Lower lobe of right lung (tissue), 2 donors: ENCODE results near the gene GNB1L. TPM values are rescaled to one million over a fixed set of nuclear protein-coding genes. Genes with fewer than 3 reads are reported as not detected.
A peak's percentile ranks its signal among the peaks of the same experiment; 100 is the strongest.

Source experiments
- ATAC-seq, 2 donors: fragments of 200-7000 bp; cut with Tn5 transposase; one replicate each; pipeline ENCODE4 v1.9.1; 2020 to 2022; ENCODE audit warnings: mild to moderate bottlenecking in 2 of 2, moderate library complexity in 2 of 2
- DNase-seq: peaks from one replicate; pipeline ENCODE4 v3.0.0-alpha.2; 2020
- H3K27ac ChIP-seq: fragments of 200-600 bp; one replicate; pipeline ENCODE4 v1.8.0; 2022
- H3K27me3 ChIP-seq: fragments of 200-600 bp; one replicate; pipeline ENCODE4 v1.8.0; 2022; ENCODE audit warnings: low read depth
- H3K36me3 ChIP-seq: fragments of 200-600 bp; one replicate; pipeline ENCODE4 v1.8.0; 2022; ENCODE audit warnings: mild to moderate bottlenecking
- H3K4me1 ChIP-seq: fragments of 200-600 bp; one replicate; pipeline ENCODE4 v1.8.0; 2022
- H3K4me3 ChIP-seq: fragments of 200-600 bp; one replicate; pipeline ENCODE4 v1.8.0; 2022; ENCODE audit warnings: mild to moderate bottlenecking
- H3K9me3 ChIP-seq: fragments of 200-600 bp; one replicate; pipeline ENCODE4 v1.8.0; 2022
- intact Hi-C: fragments of 100-400 bp; cut with DNase I; formaldehyde crosslinking; loops from one replicate; pipeline ENCODE4 v1.11.0; 2022
- total RNA-seq: library from RNA; stranded (reverse); fragmentation: NEBNext Ultra II Directional; extraction: Animal tissue kit (Norgen Biotek cat#: 25700); gene quantifications from one replicate; pipeline ENCODE4 v1.2.1, GENCODE V29; 2021
- TF ChIP-seq, protein P1 (sequence below): fragments of 200-600 bp; IDR thresholded peaks from one replicate; pipeline ENCODE4 v1.8.0; 2022; ENCODE audit warnings: antibody characterized with exemption, mild to moderate bottlenecking
- donor health status: DM: no; HTN: yes; CAD: no; lungs with severe emphysema.

Gene GNB1L
- total RNA-seq, 1 donor from 2014 or later = 6.0 TPM

DNA sequence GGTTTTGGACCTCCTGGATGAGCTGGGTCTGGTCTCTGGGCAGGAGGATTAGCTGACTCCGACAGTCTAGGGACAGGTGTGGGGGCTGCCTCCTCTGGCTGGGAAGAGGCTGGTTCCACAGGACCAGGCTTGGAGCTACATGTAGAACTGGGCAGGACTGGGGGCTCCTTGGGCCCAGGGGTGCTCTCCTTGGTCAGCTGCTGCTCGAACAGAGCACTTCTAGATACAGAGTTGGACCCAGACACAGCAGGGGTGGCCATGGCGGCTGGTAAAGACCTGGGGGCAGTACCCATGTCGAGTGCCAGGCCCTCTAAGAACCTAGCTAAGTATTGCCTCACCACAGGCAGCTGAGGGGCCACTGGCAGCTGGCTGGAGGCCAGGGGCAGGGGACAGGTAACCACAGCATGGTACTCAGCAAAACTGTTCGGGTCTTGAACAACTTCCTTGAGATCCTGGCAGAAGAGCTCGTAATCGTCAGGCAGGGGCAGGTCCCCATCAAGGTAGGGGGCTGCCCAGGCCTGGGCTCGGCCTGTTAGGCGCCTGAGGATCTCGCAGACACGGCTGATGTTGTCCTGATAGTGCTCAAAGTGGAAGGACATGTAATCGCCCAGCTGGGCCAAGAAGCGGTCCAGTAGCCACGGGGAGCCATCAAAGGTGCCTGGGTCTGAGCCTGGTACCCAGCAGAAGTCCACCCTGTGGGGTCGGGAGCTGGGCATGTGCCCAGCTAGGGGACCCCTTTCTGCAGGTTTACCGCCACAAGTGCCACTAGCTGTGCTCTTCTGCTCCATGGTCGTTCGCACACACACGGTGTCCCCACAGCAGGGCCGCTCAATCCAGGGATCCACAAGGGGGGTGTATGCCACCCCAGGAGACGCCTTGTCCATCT lies 3.1 kb downstream of the GNB1L start:
- H3K27ac ChIP-seq = peak overlapping the region; percentile 42
- intact Hi-C loops = no loop called here
- DNase-seq = peak; percentile 62
- no peak overlapping the region for H3K4me3 ChIP-seq
- H3K4me1 ChIP-seq = peaks cover 71% of the 10 kb centered on the region
- H3K36me3 ChIP-seq = peaks cover 29% of the 10 kb centered on the region
- TF ChIP-seq, protein P1, sequence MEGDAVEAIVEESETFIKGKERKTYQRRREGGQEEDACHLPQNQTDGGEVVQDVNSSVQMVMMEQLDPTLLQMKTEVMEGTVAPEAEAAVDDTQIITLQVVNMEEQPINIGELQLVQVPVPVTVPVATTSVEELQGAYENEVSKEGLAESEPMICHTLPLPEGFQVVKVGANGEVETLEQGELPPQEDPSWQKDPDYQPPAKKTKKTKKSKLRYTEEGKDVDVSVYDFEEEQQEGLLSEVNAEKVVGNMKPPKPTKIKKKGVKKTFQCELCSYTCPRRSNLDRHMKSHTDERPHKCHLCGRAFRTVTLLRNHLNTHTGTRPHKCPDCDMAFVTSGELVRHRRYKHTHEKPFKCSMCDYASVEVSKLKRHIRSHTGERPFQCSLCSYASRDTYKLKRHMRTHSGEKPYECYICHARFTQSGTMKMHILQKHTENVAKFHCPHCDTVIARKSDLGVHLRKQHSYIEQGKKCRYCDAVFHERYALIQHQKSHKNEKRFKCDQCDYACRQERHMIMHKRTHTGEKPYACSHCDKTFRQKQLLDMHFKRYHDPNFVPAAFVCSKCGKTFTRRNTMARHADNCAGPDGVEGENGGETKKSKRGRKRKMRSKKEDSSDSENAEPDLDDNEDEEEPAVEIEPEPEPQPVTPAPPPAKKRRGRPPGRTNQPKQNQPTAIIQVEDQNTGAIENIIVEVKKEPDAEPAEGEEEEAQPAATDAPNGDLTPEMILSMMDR = no peak
- H3K9me3 ChIP-seq = no peaks in the 10 kb centered on the region
- no peaks in the 10 kb centered on the region for H3K27me3 ChIP-seq
- no peak for ATAC-seq

DNA sequence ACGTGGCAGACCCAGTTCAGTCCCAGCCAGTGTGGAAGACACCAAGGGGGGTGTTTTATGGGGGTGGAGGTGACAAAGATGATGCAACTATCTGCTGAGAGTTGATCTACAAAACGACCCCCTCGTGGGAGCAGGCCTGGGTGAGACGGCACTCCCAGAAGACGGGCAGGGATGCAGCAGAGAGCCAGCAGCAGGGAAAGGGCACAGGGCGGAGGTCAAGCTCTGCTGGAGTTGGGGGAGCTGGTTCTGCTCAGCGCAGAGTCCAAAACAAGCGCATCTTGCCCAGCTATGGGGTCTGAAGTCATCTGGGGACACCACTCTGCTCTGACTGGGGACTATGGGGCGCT lies 3.9 kb downstream of the GNB1L start:
- Histone ChIP-seq H3K27ac (peak overlapping the region; percentile 42), H3K9me3 (no peaks in the 10 kb centered on the region), H3K27me3 (no peaks in the 10 kb centered on the region), H3K4me1 (peaks cover 63% of the 10 kb centered on the region), H3K4me3 (no peak overlapping the region), H3K36me3 (peaks cover 29% of the 10 kb centered on the region)
- no peak for DNase-seq
- intact Hi-C loops = no loop called here
- ATAC-seq = no peak
- TF ChIP-seq, protein P1 = no peak

DNA sequence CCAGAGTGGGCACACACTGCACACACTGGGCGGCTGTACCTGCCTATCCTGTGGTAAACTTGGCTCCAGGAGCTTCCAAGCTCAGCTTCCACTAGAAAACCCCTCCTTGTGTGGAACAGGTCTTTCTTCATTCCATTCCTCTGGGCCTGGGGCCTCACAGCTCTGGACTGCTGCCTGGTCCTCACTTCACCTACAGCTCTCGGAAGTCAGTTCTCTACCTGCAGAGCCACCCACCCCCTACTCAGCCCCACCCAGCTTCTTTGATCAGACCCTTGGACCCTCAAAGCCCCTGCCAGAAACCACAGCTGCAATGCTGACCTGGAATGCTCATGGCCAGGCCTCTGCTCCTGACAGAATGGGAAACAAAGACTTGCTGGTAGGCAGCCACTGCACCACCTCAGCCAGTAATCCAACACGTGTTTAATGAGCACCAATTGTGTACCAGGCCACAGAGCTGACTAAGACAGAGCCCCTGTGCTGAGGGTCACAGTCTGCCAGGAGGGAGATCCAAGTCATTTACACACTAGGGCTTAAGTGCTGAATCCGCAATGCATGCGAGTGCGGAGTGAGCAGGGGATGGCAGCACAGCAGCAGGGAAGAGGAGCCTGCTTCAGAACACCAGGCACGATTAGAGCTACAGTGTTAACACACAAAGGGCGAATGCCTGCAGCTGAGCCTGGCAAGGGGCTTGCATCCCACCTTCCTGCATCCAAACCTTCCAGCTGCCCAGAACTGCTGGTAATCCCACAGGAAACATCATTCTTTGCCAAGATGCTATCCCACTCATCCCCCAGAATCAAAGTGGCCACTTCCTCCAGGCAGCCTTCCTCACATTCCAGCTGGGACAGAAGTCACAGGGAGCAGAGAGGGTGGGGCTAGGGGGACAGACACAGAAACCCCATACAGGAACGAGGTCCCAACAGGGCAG lies 4.6 kb downstream of the GNB1L start:
- TF ChIP-seq, protein P1 = no peak
- Histone ChIP-seq H3K9me3 (no peaks in the 10 kb centered on the region), H3K4me3 (no peak overlapping the region), H3K27me3 (no peaks in the 10 kb centered on the region), H3K4me1 (peaks cover 64% of the 10 kb centered on the region), H3K36me3 (peaks cover 29% of the 10 kb centered on the region), H3K27ac (peak overlapping the region; percentile 38)
- intact Hi-C loops = no loop called here
- ATAC-seq (peak; percentile 79 to 85), DNase-seq (peak; percentile 81)

DNA sequence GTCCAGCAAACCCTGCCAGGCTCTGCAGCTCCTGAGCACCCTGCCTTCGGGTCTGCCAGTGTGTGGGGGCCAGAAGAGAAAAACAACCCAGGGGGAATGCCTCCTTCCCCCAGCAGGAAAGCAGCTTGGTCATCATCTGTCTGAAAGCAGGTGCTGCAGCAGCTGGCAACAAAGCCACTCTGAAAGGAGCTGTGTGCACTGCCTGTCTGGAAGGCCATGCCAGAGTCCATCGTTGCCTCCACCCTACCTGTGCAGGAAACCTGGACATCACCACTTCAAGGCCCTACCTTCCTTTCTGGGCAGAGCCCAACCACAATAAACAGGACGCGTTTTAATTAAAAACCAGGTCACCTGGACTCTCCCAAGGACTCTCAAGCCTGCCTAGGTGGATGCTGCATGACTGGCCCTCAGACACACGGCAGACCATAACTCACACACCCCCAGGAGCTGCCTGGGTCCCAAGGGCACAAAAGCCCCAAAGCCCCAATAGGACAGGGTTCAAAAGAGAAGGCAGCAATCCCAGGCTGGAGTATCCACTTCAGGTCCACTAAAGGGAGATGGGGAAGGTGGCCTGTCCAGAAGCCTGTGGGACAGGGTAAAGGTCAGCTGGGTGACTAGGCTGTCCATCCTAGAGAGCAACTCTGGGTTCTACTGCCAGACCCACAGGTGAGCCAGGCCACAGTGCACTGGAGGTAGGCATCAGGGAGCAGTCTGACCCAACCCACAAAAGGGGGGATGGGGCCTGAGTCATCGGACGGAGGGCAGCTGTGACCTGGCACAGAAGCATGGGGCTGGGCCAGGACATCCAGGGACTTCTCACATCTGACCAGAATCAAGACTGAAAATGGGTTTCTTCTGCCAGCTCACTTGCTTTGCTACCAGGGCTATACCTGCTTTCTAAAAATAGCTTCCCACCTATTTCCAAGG lies 6.1 kb downstream of the GNB1L start:
- Histone ChIP-seq H3K4me1 (peaks cover 75% of the 10 kb centered on the region), H3K9me3 (no peaks in the 10 kb centered on the region), H3K27me3 (no peaks in the 10 kb centered on the region), H3K36me3 (peaks cover 29% of the 10 kb centered on the region), H3K27ac (peak overlapping the region; percentile 38), H3K4me3 (no peak overlapping the region)
- TF ChIP-seq, protein P1 = no peak
- peak; percentile 47 to 72 for ATAC-seq
- intact Hi-C loops = no loop called here
- DNase-seq = peak; percentile 65

DNA sequence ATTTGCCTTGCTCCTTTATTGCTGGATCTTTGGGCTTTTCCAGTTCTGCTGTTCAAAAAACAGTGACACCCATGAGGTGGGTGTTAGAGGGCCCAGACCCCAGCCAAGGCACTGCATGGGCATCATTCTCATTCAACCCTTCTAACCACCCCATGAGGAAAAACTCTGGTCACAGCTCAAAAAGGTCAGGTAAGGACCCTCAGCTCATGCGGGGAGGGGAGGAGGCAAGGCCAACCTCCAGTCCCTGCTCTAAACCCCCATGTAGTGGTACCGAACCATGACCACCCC lies 7.4 kb downstream of the GNB1L start:
- Histone ChIP-seq H3K36me3 (peaks cover 24% of the 10 kb centered on the region), H3K4me3 (no peak overlapping the region), H3K27ac (peak overlapping the region; percentile 3), H3K9me3 (no peaks in the 10 kb centered on the region), H3K4me1 (peaks cover 70% of the 10 kb centered on the region), H3K27me3 (no peaks in the 10 kb centered on the region)
- ATAC-seq (no peak), DNase-seq (no peak)
- intact Hi-C loops = no loop called here
- TF ChIP-seq, protein P1 = no peak
